Activated gamma-delta T cell treated with Interleukin-2 at 50 U/mL for 16 hours (primary cell): Measurements from ENCODE around the gene FAM193A.
A peak's percentile ranks its signal among the peaks of the same experiment; 100 is the strongest.
"Not testable (repeated sequence)": the region's sequence is repeated elsewhere in the genome, so short reads cannot be mapped to it uniquely, and the experiment has no call there.

Experiments used
- DNase-seq: peaks from one replicate; pipeline ENCODE4 v3.0.0-alpha.2; 2020

Gene FAM193A

DNA sequence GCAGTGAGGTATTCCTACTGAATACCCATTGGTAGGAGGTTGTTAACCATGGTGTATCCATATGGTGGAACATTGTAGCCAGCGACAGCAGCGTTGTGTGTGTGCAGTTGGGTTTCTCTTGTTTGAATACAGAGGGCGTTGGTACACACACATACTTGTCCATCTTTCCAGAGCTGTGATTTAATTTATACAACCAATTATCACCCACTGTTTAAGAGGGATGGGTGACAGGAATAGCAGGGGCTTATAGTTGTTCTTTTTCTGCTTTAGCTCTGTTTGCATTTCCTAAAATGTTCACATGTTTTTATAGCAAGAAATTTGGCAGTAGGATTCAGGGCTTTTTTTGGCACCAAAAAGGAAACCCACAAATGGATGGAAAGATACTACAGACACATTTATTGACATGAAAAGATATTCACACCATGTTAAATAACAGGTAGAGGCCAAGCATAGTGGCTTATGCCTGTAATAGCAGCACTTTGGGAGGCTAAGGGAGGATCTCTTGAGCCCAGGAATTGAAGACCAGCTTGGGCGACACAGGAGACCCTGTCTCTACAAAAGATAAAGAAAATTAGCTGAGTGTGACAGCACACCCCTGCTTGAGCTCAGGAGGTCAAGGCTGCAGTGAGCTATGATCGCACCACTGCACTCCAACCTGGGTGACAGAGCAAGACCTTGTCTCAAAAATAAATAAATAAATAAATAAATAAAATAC is 159.1 kb downstream of the FAM193A start:
- DNase-seq: no peak

DNA sequence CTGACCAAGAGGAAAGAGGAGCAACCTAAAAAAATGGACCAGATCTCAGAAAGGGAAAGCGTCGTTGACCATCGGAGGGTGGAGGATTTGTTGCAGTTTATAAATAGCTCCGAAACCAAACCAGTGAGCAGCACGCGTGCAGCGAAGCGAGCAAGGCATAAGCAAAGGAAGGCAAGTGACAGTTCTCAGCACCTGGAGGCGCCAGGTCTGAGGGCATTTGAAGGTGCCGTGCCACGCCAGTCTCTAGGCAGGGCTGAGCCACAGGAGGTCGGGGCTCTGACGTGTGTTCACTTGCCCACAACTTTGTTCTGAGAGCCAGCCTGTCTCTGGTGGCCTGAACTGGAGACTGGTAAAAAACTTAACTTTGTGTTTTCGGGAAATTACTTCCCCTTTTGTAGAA is 160.0 kb downstream of the FAM193A start:
- no peak for DNase-seq

DNA sequence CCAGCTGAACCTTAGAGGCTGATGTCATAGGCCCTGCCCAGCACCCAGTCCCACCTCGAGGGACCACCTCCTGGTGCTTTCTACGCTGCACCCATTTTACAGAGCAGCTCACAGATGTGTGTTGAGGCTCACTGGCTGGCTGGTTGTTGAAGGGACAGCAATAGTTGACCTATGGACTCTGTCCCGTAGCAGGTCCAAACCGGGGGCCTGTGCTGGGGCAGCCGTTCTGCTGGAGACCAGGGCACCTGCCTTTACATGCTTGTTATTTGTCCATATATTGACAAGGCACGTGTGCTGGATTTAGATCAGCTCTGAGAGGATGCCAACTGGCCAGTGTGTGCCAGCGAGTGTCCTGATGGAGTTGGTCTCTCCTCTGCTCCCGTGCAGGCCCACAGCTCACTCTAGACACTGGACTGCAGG is 161.6 kb downstream of the FAM193A start:
- DNase-seq: no peak

DNA sequence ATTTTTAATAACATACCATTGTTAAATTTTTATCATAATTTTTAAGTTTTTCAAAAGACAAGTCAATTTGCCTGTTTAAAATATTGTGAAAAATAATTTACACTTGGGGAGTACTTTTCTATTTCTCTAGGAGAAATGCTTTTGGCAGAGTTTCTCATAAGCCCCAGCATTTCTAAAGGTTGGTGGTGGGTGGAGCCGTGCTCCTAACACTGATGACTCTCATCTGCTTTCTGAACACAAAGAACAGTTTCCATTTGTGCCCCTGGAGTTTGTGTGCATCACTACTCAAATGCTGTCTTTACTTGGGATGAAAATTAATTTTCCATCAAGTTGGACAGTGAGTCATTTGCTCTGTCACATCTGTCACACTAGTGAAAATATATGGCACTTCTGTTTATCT is 162.1 kb downstream of the FAM193A start:
- no peak for DNase-seq

DNA sequence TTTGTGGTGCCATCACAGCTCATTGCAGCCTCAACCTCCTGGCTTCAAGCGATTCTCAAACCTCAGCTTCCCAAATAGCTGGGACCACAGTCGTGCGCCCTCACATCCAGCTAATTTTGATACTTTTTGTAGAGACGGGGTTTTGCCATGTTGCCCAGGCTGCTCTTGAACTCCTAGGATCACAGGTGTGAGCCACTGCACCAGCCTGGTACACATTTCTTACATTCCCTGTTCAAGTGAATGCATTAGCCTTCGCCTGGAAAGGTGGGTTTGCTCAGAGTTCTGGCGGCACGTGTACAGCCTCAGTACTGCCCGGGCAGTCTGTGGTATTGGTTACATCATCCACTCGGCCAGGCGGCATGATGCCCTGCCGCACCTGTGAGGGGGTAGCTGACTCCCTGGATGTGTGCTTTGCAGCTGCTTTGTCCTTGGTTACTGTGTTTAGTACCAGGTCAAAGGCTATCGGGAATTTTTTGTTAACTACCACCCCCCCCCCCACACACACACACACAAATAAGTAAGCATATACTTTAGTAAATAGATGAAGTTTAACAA is 162.6 kb downstream of the FAM193A start:
- DNase-seq: no peak

DNA sequence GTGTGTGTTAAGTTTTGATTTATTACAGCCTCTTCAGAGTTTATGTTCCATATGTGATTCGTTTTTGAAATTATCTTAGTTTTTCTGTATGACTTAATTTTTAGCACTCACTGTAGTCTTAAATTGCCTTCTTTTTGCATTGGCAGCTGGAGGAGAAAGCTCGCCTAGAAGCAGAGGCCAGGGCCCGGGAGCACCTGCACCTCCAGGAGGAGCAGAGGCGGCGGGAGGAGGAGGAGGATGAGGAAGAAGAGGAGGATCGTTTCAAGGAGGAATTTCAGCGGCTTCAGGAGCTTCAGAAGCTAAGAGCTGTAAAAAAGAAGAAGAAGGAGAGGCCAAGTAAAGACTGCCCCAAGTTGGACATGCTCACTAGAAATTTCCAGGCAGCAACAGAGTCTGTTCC is 163.1 kb downstream of the FAM193A start:
- DNase-seq: no peak

DNA sequence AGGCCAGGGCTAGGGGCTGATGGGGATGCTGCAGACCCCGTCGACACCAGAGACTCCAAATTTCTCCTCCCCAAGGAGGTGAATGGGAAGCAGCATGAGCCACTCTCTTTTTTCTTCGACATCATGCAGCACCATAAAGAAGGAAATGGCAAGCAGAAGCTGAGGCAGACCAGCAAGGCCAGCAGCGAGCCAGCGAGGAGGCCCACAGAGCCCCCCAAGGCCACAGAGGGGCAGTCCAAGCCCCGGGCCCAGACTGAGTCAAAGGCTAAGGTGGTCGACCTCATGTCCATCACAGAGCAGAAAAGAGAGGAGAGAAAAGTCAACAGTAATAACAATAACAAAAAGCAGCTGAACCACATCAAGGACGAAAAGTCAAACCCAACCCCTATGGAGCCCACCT is 163.6 kb downstream of the FAM193A start:
- DNase-seq: no peak

DNA sequence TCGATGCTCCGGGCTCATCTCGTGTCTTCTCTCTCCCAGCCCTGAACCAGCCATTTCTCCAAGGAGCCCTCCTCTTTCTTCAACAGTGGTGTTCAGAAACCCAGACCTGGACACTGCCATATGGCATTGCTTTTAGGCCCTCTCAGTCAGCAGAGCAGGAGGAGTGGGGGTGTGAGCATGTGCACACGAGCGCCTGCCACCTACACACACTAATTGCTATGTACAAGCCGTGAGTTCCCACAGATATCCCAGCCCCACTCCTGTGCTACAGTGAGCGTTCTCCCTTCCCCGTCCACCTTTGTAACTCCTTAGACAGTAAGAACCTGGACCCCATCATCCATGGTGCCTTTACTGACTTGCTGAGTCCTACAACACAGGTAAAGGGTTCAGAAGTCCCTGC is 165.9 kb downstream of the FAM193A start:
- DNase-seq: no peak

DNA sequence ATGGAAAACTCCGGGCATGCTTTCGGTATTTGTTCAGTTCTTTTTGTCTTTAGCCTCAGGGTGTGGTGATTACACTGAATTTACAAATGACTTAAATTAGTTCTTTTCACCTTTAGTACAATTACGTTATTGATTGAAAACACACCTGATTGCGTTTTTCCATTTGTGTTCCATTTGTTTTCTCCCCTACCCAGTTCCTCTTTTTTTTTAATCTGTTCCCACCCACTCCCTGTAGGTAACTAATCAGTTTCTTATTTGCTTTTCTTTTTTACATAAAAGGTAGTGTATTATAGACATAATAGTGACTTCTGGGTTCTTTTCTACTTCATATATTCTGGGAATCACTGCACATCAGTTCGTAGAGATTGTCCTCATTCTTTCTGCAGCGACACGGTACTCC is 166.3 kb downstream of the FAM193A start:
- no peak for DNase-seq

DNA sequence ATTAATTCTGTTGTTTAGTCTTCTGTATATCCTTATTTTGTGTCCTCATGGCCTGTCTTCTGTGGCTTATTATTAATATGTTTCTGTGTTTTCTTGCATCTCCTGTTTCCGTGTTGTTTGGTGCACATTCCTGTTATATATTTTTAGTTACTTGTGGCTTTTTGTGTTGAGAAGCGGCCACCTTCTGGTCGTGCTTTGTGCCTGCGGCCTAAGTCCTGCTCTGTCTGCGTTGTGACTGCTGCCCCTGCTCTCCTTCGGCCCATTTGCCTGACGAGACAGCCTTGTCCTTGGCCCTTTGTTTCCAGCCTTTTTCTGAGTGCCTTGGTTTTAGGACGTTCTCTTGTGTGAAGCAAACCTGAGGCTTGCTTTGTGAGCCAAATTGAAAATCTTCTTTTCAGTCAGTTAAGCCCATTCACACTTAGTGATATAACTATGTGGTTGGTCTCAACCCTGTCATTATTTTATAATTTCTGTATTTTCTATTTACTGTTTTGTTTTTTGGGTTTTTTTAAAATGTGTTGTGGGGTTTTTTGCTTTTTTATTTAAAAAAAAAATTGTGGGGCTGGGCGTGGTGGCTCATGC is 175.9 kb downstream of the FAM193A start:
- no peak for DNase-seq

DNA sequence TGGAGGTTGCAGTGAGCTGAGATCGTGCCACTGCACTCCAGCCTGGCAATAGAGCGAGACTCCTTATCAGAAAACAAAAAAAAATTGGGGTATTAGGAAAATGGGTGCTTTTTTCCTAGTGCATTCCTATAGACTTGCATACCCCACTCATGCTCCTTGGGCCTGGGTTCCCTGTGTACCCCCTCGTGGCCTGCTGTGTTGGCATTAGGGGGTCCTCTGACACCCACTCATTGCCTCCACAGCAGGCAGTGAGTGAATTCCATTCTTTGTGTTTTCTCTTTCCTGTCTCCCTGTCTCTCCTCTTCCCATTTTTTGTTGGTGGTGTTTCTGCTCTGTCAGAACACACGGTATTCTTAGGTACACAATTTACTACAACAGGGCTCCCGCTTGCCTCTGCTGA is 176.9 kb downstream of the FAM193A start:
- no peak for DNase-seq

DNA sequence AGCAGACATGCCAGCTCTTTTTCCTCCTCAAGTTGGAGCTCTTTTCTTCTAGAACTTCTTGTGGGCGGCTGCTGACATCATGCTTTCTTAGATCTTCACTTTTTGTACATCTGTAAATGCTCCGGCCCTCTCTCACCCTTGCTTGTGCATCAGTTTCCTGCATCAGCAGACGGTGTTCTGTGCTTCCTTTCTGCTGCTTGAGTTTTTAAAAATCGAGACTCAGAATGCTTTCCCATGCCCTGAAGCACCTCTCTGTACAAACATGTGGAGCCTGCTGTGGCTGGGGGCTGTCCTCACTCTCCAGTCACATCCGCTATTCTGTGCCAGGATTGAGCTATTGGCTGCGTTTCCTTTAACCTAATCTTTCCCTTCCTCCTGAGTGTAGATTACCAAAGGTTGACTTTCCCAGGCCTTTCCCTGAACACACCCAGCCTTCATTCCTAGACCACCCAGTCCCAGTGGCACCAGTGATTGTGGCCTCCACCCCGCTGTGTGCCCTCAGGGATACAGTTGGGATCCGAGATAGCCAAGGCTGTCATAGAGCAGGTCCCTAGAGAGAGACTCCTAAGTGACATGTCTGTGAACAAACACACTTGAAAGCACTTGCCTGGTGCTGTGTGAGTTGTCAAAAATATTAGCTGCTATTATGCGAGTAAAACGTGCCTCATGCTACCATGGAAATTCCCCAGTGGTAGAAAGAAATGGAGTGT is 177.8 kb downstream of the FAM193A start:
- DNase-seq: peak; percentile 16

DNA sequence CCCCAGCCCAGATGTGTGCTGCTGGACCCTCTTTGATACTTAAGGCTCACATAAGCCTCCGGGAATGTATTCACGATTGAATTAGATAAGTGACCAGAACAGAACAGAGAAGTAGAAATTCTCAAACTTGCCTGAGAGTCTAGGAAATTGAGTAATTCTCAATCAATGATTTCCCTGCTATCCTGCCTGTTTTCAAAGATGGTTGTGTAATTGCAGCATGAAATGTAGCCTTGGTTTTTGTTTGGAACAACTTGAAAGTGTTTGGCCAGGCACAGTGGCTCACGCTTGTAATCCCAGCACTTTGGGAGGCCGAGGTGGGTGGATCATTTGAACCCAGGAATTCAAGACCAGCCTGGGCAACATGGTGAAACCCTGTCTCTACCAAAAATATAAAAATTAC is 178.5 kb downstream of the FAM193A start:
- DNase-seq: no peak

DNA sequence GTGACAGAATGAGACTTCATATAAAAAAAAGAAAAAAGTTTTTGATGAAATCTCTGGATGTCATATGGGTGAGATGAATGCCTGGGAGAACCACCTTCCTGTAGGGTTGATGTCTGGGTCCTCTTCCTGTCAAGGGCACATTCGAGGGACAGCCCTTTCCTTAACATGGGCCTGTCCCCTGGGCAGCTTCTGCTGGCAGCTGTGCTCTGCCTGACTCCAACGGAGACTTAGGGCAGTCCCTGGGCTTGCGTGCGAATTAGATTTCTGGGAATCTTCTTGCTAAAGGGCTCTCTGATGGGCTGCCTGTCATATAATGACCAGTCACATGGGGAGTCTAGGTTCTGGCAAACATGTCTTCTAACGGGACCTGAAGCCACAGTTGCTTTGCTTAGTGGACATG is 179.0 kb downstream of the FAM193A start:
- DNase-seq: no peak

DNA sequence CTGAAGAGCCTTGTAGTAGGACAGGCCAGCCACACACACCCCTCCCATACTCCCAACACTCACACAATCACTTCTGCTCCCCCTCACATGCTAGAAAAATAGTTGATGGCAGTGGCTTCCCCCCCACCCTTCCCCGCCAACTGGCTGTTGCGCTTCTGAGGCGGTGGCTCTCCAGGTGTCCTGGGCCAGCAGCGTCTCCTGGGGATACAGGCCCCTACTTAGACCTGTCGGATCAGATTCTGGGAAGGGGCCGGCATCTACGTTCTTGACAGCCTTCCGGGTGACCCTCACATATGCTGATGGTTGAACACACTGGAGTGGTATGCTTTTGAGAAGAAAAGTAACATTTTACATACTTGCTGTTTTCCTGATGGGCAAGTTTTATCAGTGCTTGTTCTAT is 179.8 kb downstream of the FAM193A start:
- no peak for DNase-seq

DNA sequence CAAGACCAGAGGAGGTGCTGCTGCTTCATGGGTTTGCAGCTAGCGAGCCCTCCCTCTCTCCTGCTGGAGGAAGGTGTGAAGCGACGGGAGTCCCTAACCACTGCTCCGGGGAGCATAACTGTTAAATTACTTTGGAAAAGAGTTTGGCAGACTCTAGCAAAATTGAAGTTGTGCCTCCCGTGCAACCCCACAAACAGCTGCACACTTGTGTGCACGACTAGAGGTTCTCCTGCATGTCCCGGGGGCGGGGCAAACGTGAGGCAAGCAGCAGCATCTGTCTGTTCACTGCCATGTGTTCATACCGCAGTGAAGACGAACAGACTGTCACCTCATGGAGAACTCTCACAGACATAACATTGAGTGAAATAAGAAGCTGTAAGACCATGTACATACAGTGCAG is 185.1 kb downstream of the FAM193A start:
- DNase-seq: no peak

DNA sequence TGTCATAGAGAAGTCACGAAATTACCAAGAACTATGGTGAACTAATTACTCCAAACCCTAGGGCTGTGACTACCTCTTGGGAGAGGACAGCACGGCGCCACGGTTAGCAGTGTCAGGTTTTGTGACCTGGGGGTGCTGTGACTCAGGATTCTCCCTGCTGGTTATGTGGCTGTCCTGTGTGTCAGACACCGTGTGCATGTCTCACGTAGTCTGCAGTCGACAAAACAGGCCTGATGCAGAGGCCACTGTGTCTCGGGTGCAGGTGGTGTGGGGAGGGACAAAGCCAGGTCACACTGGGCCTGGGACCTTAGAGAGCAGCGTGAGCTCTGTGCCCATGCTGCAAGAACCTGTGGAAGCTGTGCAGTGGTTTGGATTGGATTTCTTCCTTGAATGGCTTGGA is 185.6 kb downstream of the FAM193A start:
- no peak for DNase-seq

DNA sequence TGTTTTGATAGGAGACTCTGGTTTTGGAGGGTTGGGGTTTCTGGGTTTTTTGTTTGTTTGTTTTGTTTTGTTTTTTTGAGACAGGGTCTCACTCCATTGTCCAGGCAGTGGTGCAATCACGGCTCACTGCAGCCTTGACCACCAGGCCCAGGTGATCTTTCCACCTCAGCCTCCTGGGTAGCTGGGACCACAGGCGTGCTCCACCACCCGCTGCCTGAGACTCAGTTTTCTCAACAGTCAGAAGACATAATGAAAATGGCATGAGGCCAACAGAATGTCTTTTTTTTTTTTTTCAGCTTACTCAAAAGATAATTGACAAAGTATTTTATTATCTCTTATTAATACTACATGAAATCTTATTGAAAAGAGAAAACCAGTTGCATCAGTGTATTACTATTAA is 187.3 kb downstream of the FAM193A start:
- no peak for DNase-seq

DNA sequence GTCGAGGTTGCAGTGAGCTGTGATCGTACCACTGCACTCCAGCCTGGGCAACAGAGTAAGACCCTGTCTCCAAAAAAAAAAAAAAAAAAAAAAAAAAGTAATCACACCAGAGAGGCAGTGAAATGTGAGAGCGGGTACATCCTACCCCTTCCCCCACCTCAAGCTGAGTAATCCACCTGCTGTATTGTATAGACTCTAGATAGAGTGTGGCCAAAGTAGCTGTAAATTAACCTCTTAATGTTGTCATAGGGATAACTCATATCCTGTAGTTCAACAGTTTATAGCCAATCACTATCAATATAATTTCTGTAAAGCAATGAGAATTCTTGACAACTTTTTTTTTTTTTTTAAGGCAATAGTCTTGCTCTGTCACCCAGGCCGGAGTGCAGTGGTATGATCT is 188.9 kb downstream of the FAM193A start:
- DNase-seq: no peak

DNA sequence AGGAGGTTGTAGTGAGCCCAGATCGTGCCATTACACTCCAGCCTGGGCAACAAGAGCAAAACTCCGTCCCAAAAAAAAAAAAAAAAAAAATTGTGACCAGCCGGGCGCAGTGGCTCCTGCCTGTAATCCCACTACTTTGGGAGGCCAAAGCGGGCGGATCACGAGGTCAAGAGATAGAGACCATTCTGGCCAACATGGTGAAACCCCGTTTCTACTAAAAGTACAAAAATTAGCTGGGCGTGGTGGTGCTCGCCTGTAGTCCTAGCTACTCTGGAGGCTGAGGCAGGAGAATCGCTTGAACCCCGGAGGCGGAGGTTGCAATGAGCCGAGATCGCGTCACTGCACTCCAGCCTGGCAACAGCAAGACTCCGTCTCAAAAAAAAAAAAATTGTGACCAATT is 190.4 kb downstream of the FAM193A start:
- DNase-seq: not testable (repeated sequence)

DNA sequence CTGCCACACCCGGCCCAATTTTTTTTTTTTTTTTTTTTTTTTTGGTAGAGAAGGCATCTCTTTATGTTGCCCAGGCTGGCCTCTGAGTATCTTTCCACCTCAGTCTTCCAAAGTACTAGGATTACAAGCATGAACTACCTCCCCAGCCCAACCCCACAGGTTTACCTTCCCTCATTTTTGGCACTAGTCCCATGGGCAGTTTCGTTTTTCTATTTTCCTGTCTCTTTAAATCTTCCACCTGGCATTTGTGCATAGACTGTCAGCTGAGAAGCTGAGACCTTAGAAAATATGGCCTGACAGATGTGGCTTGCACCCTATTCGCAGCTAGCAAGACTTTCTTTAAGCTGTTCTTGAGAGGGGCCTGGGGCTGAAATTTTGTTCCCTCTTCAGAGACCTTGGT is 191.8 kb downstream of the FAM193A start:
- no peak for DNase-seq

DNA sequence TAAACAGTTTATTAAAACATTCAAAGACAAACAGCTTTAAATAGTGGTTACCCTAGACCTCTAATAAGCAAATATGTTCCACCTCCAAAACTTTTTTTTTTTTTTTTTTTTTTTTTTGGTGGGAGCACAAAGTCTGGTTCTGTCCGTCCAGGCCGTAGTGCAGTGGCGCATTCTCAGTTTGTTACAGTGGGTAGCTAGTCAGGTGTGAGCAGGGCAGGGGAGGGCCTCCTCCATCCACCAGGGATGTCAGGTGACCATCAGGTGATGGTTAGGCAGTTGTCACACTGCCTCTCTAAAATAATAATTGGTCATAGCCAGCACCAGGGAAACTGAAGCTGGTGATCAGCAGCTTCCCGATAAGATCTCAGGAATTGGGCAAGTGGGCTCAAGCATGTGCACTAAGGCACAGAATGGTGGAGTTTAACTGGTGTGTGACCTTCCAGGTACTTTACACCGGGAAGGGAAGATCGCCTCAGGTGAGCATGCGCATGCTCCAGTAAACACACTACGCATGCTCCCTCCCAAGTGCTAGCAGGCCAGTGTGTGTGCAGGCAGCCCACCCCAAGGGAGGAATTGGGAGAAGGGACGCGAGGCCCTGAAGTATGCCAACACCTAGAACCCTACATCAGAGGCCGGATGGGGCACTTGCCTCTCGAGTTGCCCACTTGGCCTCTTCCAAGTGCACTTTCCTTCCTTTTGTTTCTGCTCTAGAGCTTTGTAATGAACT is 192.5 kb downstream of the FAM193A start:
- DNase-seq: no peak

DNA sequence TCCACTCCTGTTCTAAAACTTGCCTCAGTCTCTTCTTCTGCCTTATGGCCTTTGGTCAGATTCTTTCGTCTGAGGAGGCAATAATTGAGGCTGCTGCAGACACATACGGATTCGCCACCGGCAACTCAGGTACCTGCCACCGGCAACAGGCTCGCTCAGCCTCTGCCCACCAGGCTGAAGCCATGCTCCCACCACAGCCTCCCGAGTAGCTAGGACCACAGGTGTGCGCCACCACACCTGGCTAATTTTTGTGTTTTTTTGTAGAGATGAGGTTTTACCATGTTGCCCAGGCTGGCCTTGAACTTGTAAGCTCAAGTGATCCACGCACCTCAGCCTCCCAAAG is 193.1 kb downstream of the FAM193A start:
- DNase-seq: no peak

DNA sequence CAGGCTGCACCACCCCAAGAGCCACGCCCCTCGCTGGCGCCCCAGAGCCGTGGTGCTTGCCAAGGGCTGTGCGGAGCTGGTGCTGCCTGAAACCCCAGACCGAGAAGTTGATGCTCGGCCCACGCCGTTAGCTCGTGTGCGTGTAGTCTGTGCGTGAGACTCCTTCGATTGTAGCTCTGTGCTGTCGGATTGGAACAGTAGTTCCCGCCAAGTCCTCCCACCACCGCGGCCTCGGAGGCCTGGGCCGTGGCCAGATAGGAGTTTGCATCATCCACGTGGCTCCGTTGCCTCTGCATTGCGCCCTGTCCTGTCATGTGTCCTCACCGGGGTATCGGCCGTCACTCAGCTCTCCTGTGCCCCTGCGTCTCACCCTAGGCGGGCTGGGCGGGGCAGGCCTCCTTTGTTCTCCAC is 195.5 kb downstream of the FAM193A start:
- DNase-seq: no peak
